Measurements from ENCODE around the gene LDB2.

GRCh38 chr4:16544251-16544721 lies 354.2 kb downstream of the LDB2 start:
- TF ChIP-seq POLR2A (IDR thresholded peaks at IDR 0.05) = no peak
- TF ChIP-seq, protein P1, sequence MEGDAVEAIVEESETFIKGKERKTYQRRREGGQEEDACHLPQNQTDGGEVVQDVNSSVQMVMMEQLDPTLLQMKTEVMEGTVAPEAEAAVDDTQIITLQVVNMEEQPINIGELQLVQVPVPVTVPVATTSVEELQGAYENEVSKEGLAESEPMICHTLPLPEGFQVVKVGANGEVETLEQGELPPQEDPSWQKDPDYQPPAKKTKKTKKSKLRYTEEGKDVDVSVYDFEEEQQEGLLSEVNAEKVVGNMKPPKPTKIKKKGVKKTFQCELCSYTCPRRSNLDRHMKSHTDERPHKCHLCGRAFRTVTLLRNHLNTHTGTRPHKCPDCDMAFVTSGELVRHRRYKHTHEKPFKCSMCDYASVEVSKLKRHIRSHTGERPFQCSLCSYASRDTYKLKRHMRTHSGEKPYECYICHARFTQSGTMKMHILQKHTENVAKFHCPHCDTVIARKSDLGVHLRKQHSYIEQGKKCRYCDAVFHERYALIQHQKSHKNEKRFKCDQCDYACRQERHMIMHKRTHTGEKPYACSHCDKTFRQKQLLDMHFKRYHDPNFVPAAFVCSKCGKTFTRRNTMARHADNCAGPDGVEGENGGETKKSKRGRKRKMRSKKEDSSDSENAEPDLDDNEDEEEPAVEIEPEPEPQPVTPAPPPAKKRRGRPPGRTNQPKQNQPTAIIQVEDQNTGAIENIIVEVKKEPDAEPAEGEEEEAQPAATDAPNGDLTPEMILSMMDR (IDR thresholded peaks at IDR 0.05) = no peak

Measured in tibial nerve (tissue), 3 donors.